Activated B cell treated with CpG ODN at 0.5 μM for 24 hours (primary cell): Measurements from ENCODE around the gene RTP5. TPM values are rescaled to one million over a fixed set of nuclear protein-coding genes. Genes with fewer than 3 reads are reported as not detected.

Source experiments
- ATAC-seq: fragments of 200-7000 bp; cut with Tn5 transposase; one replicate; pipeline ENCODE4 v1.10.0; 2021; ENCODE audit warnings: low read depth, mild to moderate bottlenecking, moderate library complexity
- CTCF ChIA-PET: fragments of 350-600 bp; sonication (Branson Sonifier 250); formaldehyde crosslinking; loops from one replicate; lab custom pipeline; 2021; ENCODE audit warnings: antibody characterized with exemption; lab: Charles Lee
- POLR2A ChIA-PET: fragments of 350-600 bp; sonication (Branson Sonifier 250); formaldehyde crosslinking; loops from one replicate; lab custom pipeline; 2021; ENCODE audit warnings: antibody characterized with exemption; lab: Charles Lee
- DNase-seq: peaks from one replicate; pipeline ENCODE4 v3.0.0; 2022
- H3K27ac Mint-ChIP-seq: one replicate; pipeline ENCODE4 v1.8.0; 2020; ENCODE audit warnings: mixed read lengths
- H3K27me3 Mint-ChIP-seq: one replicate; pipeline ENCODE4 v1.8.0; 2021; ENCODE audit warnings: mixed read lengths
- H3K36me3 Mint-ChIP-seq: one replicate; pipeline ENCODE4 v1.8.0; 2021; ENCODE audit warnings: low read depth, mixed read lengths
- H3K4me1 Mint-ChIP-seq: one replicate; pipeline ENCODE4 v1.8.0; 2021; ENCODE audit warnings: mixed read lengths
- H3K4me3 Mint-ChIP-seq: one replicate; pipeline ENCODE4 v1.8.0; 2020; ENCODE audit warnings: mild to moderate bottlenecking, mixed read lengths
- H3K9me3 Mint-ChIP-seq: one replicate; pipeline ENCODE4 v1.8.0; 2020; ENCODE audit warnings: mixed read lengths
- intact Hi-C: fragments of 100-400 bp; cut with micrococcal nuclease; formaldehyde crosslinking; loops from one replicate; pipeline ENCODE4 v1.15.1; 2024
- total RNA-seq: library from RNA; stranded (reverse); gene quantifications from 2 replicates; pipeline ENCODE4 v1.2.3, GENCODE V29; 2022
- TF ChIP-seq, protein P1 (sequence below): fragments of 200-600 bp; IDR thresholded peaks from one replicate; pipeline ENCODE4 v1.8.0; 2022; ENCODE audit warnings: antibody characterized with exemption, mild to moderate bottlenecking

RTP5 gene
- total RNA-seq, 1 donor from 2014 or later: not detected

GRCh38 chr2:241851325-241852115 lies 18.0 kb upstream of the RTP5 start:
- Mint-ChIP-seq H3K9me3 (no peaks in the 10 kb centered on the region), H3K27ac (no peak overlapping the region), H3K36me3 (no peaks in the 10 kb centered on the region), H3K27me3 (no peaks in the 10 kb centered on the region), H3K4me3 (no peak overlapping the region), H3K4me1 (no peaks in the 10 kb centered on the region)
- DNase-seq (no peak), ATAC-seq (no peak)
- TF ChIP-seq, protein P1, sequence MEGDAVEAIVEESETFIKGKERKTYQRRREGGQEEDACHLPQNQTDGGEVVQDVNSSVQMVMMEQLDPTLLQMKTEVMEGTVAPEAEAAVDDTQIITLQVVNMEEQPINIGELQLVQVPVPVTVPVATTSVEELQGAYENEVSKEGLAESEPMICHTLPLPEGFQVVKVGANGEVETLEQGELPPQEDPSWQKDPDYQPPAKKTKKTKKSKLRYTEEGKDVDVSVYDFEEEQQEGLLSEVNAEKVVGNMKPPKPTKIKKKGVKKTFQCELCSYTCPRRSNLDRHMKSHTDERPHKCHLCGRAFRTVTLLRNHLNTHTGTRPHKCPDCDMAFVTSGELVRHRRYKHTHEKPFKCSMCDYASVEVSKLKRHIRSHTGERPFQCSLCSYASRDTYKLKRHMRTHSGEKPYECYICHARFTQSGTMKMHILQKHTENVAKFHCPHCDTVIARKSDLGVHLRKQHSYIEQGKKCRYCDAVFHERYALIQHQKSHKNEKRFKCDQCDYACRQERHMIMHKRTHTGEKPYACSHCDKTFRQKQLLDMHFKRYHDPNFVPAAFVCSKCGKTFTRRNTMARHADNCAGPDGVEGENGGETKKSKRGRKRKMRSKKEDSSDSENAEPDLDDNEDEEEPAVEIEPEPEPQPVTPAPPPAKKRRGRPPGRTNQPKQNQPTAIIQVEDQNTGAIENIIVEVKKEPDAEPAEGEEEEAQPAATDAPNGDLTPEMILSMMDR: no peak
- intact Hi-C loops: no loop called here
- ChIA-PET POLR2A (no interaction called here), CTCF (no interaction called here)

- H3K9me3 Mint-ChIP-seq: no peaks in the 10 kb centered on the region
- ChIA-PET POLR2A (interaction anchor here (0.5 kb wide), 1 partner anchor 8 kb away, joined by 6 read pairs; no protein-coding TSS in a partner anchor), CTCF (no interaction called here)
- intact Hi-C loops: no loop called here
- H3K27me3 Mint-ChIP-seq: no peaks in the 10 kb centered on the region
- H3K36me3 Mint-ChIP-seq: no peaks in the 10 kb centered on the region
- DNase-seq: no peak
- ATAC-seq: no peak
- no peaks in the 10 kb centered on the region for H3K4me1 Mint-ChIP-seq
- no peak overlapping the region for H3K27ac Mint-ChIP-seq
- TF ChIP-seq, protein P1: no peak
- no peak overlapping the region for H3K4me3 Mint-ChIP-seq
Observed at GRCh38 chr2:241852116-241852980, 17.2 kb upstream of the RTP5 start.

DNA sequence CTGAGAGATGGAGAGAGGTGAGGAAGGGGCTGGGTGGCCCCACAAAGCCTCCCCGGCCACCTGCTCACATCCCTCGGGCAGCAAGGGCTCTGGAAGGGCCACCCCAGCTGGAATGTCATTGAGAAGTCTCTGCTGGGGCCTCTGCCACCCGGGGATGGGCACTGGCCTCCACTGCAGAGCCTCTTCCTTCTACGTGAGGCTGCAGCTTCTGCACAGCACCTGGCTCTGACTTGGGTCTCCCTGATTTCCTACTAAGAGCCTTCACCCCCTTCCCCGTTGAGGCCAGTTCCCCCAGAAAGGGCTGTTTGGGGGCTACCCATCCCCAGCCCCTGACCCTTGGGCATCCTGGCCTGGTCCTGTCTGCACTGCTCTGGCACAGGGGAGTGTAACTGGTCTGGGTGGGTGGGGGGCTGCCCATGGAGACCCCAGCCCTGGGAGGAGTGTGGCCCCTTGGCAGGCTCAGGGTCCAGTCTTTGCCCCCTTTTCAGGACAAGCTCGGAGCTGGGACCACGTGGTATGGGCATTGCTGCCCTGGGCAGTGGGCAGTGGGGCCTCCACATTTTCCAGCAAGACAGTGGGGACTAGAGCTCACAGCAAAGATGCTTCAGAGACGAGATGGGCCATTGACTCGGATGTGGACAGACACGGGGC lies 16.4 kb upstream of the RTP5 start:
- ATAC-seq (no peak), DNase-seq (no peak)
- Mint-ChIP-seq H3K27me3 (no peaks in the 10 kb centered on the region), H3K4me1 (peaks cover 2% of the 10 kb centered on the region), H3K27ac (no peak overlapping the region), H3K9me3 (no peaks in the 10 kb centered on the region), H3K4me3 (no peak overlapping the region), H3K36me3 (no peaks in the 10 kb centered on the region)
- TF ChIP-seq, protein P1: no peak
- ChIA-PET POLR2A (interaction anchor here (0.5 kb wide), 1 partner anchor 9 kb away, joined by 6 read pairs; no protein-coding TSS in a partner anchor), CTCF (no interaction called here)
- intact Hi-C loops: no loop called here

DNA sequence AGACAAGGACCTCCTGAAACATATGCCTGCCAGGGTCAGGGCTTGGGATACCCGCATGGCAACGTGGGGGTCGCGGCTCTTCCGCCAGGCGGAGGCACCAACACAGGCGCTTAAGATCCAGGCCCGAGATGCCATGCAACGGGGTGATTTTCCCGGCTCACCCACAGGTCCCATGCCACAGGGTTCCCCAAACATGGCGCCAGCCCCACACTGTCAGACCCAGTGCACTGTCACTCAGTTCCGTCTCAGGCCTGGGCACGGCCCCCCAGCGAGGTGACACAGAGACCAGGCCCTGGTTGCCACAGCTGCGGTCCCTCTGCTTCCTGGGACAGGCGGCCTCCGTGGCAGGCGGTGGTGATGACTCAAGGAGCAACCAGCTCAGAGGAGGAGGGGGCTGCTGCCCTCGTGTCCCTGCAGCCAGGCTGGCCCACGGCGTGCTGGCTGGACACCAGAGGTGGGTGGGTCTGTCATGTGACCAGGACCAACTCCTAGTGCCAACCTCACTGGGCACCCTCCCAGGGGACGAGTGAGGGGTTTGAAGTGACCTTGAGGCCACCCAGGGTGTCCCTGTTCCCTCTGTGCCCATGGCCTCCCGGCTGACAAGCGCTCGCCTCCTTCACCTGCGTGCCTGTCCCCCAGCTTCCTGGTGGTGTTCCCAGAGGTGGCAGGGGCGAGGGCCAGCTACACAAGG lies 15.7 kb upstream of the RTP5 start:
- peaks cover 7% of the 10 kb centered on the region for H3K4me1 Mint-ChIP-seq
- intact Hi-C loops: no loop called here
- H3K36me3 Mint-ChIP-seq: no peaks in the 10 kb centered on the region
- ATAC-seq: no peak
- no peak overlapping the region for H3K4me3 Mint-ChIP-seq
- no peaks in the 10 kb centered on the region for H3K27me3 Mint-ChIP-seq
- CTCF ChIA-PET: no interaction called here
- TF ChIP-seq, protein P1: no peak
- POLR2A ChIA-PET: no interaction called here
- DNase-seq: no peak
- H3K27ac Mint-ChIP-seq: no peak overlapping the region
- H3K9me3 Mint-ChIP-seq: no peaks in the 10 kb centered on the region
